HTR-8/SVneo (cell line): Measurements from ENCODE around the gene LRRC8E.
"Not testable (repeated sequence)": the region's sequence is repeated elsewhere in the genome, so short reads cannot be mapped to it uniquely, and the experiment has no call there.

Experiments
- DNase-seq: peaks from one replicate; pipeline ENCODE4 v3.0.0; 2011; ENCODE audit warnings: low spot score, mixed read lengths; ENCODE audit not compliant: insufficient read length
- FAIRE-seq: peaks from 2 replicates; lab custom pipeline; 2011; peaks lifted over from hg19 to GRCh38; lab: Jason Lieb, UNC

LRRC8E gene

DNA sequence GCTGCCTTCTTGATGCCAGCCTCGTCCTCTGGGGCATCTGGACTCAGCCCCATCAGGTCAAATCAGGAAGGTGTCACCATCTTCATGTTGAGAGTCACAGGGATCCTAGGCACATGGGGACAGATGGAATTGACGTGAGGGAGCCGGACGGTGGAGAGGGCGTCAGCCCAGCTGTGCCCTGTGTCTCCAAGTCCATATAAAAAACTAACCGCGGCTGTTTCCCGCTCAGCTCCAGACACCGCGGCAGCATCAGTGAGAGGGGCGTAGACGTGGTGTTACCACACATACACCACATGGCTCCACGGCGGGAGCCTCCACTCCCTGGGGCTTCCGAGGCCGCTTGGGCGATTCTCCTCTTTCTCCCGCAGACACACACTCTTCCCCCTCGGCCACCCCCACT is 8.5 kb upstream of the LRRC8E start:
- FAIRE-seq (peak; percentile 49), DNase-seq (no peak)

DNA sequence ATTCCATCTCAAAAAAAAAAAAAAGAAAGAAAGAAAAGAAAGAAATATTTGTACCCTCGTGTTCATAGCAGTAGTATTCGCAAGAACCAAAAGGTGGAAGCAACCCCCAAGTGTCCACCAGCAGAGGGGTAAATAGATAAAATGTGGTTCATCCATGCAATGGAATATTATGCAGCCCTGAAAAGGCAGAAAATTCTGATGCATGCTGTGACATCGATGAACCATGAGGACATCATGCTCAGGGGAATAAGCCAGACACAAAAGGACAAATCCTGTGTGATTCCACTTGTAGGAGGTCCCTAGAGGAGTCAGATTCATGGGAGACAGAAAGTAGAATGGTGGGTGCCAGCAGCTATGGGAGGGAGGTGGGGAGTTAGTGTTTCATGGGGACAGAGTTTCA is 6.4 kb upstream of the LRRC8E start:
- no peak for FAIRE-seq

DNA sequence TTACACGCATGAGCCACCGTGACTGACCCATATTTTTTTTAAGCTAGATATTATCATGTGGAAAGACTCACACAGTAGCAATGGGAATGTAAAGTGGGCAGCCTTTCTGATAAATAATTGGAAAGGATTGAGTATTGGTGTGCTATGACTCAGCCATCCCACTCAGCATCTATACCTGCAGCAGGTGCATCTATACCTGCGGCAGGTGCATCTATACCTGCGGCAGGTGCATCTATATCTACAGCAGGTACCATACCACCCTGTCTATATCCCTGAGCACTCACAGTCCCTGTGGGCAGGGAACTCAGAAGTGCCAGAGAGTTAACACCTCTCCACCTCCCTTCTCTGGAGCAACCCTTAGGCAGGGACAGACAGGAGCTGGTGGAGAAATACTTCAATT is 5.2 kb upstream of the LRRC8E start:
- FAIRE-seq (no peak), DNase-seq (no peak)

More for the DNA sequence above, 6.4 kb upstream of the LRRC8E start:
- no peak for DNase-seq

DNA sequence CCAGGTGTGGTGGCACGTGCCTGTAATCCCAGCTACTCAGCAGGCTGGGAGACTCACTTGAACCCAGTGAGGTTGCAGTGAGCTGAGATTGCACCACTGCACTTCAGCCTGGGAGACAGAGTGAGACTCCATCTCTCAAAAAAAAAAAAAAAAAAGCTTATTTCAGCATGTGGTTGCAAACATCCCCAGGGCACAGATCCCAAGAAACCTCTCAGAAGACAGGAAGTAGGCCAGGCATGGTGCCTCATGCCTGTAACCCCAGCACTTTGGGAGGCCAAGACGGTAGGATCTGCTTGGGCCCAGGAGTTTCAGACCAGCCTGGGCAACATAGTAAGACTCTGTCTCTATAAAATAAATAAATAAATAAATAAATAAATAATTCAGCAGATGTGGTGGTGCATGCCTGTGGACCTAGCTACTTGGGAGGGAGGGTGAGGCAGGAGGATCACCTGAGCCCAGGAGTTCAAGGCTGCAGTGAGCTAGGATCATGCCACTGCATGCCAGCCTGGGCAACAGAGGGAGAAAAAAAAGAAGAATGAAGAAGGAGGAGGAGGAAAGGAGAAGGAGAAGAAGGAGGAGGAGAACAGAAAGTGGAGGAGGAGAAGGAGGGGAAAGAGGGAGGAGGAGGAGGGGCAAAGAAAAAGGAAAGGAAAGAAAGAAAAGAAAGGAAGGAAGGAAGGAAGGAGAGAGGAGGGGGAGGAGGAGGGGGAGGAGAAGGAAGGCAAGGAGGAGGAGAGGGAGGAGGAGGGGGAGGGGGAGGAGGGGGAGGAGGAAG is 4.3 kb upstream of the LRRC8E start:
- FAIRE-seq (no peak), DNase-seq (no peak)

DNA sequence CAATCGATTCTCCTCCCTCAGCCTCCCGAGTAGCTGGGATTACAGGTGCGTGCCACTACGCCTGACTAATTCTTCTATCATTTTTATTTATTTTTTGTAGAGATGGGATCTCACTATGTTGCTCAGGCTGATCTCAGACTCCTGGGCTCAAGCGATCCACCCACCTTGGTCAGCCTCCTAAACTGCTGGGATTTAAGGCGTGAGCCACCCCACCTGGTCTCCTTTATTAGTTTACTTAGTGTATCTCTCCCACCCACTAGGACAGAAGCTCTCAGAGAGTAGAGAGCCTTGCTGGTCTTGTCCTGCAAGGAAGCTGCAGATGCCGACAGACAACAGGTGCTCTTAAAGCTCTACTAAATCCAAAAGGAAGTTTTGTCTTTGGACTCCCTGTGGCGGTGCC is 2.5 kb upstream of the LRRC8E start:
- no peak for FAIRE-seq
- no peak for DNase-seq

DNA sequence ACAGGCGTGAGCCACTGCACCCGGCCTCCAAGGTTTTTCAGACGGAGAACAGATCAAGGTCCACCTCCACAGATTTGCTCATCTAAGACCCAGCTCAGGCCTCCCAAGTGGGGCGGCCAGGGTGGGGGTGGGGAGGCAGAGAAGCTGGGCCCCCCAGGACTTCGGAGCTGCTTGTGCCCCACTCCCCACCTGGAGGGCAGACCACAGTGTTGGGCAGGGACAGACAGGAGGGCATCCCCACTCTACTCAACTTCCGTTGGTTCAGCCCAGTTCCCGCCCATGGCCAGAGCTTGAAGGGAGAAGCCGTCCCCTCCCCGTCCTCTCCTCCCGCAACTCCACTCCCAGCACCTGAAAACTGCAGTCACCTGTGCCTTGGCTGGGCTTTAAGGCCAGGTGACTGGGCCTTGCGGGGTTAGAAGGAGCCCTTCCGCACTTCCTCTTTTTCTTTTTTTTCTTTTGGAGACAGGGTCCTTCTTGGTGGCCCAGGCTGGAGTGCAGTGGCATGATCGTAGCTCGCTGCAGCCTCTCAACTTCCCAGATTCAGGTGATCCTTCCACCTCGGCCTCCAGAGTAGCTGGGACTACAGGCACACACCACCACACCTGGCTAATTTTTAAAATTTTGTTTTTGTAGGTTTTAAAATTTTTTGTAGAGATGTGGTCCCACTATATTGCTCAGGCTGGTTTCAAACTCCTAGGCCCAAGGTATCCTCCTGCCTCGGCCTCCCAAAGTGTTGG is 734 bp upstream of the LRRC8E start:
- FAIRE-seq (no peak), DNase-seq (no peak)

DNA sequence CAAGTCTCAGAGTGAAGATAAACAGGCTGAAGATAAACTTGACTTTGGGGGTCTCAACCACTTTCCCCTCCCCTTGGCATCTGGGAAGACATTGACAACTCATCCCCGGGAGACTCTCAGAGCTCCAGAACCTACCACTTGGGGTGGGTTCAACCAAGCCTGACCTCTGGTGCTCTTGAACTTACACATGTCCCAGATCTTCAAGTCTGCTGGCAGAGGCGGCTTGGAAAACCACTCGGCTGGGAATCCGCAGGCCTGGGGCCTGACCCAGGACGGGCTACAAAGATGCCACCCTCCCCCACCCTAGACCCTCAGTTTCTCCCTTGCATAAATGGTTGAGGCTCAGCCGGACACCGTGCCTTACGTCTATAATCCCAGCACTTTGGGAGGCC is 512 bp downstream of the LRRC8E start:
- DNase-seq = no peak
- no peak for FAIRE-seq

DNA sequence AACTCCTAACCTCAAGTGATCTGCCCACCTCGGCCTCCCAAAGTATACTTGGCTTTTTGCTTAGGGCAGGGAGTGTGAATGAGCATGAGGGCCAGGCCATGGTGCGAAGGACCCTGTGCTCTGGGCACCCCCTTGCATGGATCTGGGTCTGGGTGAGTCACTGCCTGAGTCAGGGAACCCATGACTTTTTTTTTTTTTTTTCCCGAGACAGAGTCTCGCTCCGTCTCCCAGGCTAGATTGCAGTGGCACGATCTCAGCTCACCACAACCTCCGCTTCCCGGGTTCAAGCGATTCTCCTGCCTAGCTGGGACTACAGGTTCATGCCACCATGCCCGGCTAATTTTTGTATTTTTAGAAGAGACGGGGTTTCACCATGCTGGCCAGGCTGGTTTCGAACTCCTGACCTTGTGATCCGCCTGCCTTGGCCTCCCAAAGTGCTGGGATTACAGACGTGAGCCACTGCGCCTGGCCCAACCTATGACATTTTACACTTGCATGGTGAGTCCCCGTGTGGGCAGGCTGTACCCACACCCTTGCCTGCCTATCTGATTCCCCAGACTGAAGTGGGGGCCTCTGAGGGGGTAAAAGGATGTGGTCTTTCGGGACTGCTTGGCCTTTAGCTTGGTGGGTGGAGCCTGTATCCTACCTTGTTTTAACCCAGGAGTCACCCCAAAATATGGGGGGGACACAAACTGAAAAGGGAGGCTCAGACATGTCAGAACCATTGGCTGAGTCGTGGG is 5.2 kb downstream of the LRRC8E start:
- not testable (repeated sequence) for FAIRE-seq, DNase-seq

DNA sequence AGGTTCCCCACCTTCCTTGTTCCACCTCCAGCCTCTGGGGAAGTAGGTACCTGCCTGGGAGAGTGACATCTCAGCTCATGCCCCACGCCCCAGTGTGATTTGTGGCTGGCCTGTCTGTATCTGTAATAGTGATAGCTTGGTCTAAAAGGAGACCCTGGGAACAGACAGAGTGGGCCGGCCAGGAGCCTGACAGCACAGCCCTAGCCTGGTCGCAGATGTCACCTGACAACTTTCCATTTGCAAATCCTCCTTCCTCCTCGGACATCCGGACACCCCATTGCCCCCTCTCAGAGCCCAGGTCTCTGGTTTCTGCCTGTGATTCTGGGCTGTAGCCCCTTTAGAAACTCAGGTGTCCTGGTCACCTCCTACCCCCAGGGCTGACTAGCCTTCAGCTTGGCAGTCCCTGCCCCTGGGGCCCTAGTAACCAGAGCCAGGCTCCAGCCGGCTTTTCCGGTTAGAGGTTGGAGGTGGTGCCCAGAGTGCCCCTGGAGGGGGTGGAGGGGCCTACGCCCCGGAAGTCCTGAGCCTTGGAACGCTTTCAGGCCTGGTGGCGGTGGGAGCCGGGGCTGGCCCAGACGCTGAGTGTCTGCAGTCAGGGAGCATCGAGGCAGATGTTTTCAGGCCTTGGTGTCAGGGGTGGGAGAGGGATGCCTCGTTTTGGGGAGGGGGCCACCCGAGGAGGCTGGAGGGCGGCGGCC is 6.5 kb downstream of the LRRC8E start:
- FAIRE-seq = no peak

DNA sequence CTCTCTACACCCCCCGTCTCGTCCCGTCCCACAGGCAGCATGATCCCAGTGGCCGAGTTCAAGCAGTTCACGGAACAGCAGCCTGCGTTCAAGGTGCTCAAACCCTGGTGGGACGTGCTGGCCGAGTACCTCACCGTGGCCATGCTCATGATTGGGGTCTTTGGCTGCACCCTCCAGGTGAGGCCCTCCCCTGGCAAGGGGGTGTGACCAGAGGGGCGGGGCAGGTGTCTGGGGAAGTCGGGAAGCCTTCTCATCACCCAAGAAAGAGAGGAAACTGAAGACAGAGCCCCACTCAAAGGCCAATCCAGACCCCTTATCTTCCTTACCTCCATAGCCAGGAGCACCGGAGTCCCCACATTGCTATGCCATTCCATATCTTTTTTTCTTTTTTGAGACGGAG is 7.3 kb downstream of the LRRC8E start:
- FAIRE-seq = no peak
- no peak for DNase-seq

More for the DNA sequence above, 6.5 kb downstream of the LRRC8E start:
- no peak for DNase-seq

DNA sequence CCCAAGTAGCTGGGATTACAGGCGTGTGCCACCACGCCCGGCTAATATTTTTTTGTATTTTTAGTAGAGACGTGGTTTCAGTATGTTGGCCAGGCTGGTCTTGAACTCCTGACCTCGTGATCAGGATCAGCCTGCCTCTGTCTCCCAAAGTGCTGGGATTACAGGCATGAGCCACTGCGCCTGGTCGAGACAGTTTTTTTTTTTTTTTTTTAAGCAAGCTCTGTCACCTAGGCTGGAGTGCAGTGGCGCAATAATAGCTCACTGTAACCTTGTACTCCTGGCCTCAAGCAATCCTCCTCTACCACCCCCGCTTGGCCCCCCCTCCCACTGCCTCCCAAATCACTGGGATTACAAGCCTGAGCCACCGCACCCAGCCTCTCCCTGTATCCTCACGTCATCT is 9.0 kb downstream of the LRRC8E start:
- DNase-seq (no peak), FAIRE-seq (no peak)

DNA sequence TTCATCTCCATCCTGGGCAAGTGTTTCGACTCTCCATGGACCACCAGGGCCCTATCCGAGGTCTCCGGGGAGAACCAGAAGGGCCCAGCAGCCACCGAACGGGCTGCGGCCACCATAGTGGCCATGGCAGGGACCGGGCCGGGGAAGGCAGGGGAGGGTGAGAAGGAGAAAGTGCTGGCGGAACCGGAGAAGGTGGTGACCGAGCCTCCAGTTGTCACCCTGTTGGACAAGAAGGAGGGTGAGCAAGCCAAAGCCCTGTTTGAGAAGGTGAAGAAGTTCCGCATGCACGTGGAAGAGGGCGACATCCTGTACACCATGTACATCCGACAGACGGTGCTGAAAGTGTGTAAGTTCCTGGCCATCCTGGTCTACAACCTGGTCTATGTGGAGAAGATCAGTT is 10.7 kb downstream of the LRRC8E start:
- DNase-seq (no peak), FAIRE-seq (peak; percentile 48)

DNA sequence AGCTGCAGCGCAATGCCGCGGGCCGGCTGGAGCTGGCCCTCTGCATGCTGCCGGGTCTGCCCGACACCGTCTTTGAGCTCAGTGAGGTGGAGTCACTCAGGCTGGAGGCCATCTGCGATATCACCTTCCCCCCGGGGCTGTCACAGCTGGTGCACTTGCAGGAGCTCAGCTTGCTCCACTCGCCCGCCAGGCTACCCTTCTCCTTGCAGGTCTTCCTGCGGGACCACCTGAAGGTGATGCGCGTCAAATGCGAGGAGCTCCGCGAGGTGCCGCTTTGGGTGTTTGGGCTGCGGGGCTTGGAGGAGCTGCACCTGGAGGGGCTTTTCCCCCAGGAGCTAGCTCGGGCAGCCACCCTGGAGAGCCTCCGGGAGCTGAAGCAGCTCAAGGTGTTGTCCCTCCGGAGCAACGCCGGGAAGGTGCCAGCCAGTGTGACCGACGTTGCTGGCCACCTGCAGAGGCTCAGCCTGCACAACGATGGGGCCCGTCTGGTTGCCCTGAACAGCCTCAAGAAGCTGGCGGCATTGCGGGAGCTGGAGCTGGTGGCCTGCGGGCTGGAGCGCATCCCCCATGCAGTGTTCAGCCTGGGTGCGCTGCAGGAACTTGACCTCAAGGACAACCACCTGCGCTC is 11.6 kb downstream of the LRRC8E start:
- FAIRE-seq = no peak
- DNase-seq = no peak

DNA sequence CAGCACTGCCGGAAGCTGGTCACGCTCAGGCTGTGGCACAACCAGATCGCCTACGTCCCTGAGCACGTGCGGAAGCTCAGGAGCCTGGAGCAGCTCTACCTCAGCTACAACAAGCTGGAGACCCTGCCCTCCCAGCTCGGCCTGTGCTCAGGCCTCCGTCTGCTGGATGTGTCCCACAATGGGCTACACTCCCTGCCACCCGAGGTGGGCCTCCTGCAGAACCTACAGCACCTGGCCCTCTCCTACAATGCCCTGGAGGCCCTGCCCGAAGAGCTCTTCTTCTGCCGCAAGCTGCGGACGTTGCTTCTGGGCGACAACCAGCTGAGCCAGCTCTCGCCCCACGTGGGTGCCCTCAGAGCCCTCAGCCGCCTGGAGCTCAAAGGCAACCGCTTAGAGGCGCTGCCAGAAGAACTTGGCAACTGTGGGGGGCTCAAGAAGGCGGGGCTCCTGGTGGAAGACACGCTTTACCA is 12.1 kb downstream of the LRRC8E start:
- DNase-seq (no peak), FAIRE-seq (no peak)

DNA sequence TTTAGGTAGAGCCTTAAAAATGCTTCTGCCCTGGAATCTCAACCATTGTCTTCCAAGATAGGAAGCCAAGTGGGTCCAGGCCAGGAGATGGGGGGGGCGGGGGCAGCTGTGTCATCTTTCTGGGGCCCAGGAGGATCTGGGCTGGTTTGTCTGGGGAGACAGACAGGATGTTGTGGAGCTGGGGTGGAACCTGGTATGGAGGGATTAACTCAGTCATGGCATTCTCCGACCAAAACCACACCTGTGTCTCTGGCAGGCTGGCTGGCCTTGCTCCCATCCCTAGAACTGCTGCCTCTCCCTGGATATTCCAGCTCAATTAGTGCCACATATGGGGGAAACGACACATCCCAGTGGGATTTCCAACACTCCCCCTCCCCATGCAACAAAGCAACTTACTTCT is 12.6 kb downstream of the LRRC8E start:
- FAIRE-seq = no peak

DNA sequence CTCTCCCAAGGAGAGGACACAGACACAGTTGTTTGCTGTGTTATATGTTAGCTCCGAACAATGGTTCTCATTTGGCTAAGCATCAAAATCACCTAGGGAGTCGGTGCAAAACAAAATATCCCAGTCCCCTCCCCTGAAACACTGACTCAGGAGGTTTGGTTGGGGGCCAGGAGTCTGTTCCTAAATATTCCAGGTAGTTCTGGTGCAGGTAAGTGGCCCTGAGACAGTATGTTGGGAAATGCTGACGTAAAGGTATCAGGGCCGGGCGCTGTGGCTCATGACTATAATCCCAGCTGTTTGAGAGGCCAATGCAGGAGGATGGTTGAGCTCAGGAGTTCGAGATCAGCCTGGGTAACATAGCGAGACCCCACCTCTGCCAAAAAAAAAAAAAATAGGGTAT is 13.0 kb downstream of the LRRC8E start:
- DNase-seq = no peak
- no peak for FAIRE-seq

More for the DNA sequence above, 12.6 kb downstream of the LRRC8E start:
- no peak for DNase-seq

DNA sequence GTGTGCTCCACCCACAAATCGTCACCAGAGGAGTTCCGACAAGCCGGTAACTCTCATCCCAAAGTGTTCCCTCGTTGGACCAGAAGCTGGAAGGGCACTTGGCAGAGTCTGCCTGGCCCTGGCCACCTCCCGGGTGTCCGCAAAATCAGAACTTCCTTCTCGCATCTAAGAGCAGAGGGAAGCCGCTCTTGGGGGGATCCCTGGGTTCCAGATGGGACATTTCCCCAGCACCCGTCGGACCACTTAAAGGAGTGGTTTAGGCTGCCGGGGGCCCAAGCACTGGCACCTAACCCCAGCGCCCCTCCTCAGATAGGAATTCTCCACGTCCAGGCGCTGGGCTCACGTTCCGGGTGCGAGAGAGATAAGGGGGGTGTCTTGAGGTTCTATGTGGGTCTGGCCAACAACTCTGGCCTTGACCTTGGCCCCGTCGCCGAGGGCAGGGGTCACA is 14.5 kb downstream of the LRRC8E start:
- FAIRE-seq (no peak), DNase-seq (no peak)

DNA sequence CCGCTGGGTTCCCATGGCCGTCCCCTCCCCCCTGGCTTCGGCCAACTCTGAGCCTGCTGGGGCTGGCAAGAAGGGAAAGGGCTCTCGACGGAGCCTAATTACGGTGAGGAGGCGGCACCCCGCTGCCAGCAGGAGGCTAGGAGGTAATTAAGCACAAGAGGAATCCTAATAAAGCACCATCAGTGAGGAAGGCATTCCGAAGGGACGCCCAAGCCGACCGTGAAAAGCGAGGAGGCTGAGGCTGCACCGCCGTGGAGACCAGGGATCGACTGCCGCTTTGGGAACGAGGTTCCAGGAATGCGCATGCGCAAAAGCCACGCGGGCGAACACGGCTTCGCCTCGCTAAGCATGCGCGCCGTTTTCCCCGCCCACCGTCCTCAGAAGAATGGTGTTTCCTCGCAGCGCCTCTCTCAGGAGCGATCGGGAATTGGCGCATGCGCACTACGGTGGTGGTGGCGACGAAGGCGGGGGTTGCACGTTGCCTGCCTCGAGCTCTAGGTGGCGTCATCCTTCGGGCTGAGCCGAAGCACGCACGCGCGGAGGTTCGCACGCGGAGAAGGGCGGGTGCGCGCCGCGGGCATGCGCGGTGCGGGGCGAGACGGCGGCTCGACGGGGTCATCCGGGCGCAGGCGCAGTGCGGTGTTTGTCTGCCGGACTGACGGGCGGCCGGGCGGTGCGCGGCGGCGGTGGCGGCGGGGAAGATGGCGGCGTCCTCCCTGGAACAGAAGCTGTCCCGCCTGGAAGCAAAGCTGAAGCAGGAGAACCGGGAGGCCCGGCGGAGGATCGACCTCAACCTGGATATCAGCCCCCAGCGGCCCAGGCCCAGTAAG is 15.1 kb downstream of the LRRC8E start, which contains the start of gene MAP2K7:
Gene MAP2K7 (plus strand): TSS at position 634 of the 830 bp plus-strand sequence. CDS start 68 bp downstream, at position 702.
- FAIRE-seq (peak; percentile 100), DNase-seq (peak; percentile 96)
